Hepatic stellate cell (primary cell): Measurements from ENCODE around the gene DNM1L.
"Not testable (repeated sequence)": the region's sequence is repeated elsewhere in the genome, so short reads cannot be mapped to it uniquely, and the experiment has no call there.

Experiments used
- DNase-seq: peaks from one replicate; pipeline ENCODE4 v3.0.0; 2011; ENCODE audit warnings: low spot score

The DNM1L gene

DNA sequence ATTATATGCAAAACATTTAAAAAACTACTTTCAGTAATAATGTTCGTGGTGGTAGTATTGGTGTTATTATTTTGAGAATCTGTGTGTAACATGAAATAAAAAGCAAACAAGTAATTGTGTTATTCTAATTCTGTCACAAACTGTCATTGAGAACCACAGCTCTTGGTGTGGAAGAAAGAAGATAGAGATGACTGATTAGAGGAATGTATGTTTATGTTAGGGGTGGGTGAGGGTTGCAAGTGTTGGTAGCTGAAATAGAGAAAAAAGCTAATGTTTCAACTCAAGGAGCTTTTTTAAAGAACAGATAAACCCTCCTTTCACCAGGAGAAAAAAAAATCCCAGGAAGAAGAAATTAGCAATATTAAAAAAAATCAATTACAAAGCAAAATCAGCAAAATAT lies 18.3 kb downstream of the DNM1L start:
- DNase-seq: no peak

DNA sequence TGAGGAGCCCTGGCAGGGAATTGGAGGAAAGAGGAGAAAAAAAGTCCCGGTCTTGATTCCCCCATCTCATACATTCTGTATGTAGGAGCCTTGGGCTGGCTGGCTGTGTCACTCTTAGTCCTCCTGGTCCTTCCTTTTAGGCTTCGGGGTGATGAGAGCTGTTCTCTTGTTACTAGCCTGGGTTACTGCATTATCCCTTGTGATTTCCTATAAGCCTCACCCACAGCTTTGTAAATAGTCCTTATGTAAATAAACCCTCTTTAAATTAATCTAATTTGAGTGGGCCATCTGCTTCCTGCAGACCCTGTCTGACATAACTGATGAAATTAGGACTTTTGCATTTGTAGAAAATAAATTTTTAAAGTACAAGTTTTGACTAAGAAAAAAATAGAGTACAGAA lies 19.2 kb downstream of the DNM1L start:
- no peak for DNase-seq

DNA sequence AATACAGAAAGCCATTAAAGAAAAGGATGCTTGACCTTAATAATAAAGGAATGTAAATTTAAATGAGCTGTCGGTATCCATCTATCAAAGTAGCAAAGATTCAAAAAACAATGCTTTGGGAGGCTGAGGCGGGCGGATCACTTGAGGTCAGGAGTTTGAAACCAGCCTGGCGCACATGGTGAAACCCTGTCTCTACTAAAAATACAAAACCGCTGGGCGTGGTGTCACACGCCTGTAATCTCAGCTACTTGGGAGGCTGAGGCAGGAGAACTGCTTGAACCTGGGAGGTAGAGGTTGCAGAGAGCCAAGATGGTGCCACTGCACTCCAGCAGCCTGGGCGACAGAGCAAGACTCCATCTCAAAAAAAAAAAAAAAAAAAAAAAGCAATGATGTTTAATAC lies 20.3 kb downstream of the DNM1L start:
- DNase-seq: not testable (repeated sequence)

DNA sequence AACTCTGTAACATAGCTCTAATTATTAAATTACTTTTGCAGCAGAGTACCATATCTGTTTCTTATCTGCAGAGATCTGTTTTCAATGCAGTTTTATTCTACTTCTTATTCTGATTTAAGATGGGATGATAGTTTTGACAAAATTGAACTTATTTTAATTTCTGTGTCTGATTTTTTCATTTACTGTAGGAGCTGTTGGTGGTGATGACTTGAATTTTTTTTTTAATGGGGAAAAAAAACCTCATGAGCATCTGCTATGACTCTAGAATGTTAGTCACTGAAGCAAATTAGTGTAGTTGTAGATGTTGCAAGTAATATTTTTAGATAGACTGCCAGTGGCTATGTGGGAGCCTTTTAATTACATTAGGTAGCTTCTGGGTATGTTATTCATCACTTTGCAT lies 23.4 kb downstream of the DNM1L start:
- no peak for DNase-seq

DNA sequence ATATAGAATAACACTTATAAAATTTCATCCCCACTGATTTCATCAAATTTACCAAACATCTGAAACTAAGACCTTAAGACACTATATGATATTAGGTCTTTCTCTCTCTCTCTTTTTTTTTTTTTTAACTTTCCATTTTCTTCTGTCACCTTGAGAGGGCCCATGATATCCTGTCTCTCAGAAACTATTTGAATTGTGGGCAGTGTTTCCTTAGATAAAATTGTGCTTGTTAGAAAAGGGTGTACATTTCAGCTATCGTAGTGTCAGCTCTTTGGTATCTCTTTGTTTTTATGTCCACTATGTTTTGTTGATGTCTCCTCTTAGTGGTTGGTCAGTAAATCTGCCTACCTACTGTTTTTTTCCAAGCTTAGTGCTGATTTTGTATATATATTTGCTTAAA lies 23.8 kb downstream of the DNM1L start:
- DNase-seq: no peak

DNA sequence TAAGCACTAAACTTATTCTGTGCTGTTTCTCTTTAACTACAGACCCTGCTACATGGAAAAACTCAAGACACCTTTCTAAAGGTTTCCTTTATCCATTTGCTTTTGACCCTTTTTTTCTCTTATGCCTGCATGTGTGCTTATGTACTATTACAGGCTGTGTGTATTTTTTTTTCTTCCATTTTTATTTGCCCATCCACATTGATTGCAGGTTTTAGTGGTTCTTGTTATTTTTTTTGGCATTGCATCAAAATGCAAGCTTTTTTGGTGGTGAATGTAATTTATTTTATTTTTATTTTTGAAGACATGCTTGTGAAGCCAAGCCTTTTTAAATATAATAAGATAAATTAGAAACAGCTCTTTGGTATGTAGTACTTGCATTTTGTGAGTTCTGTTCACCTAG lies 26.7 kb downstream of the DNM1L start:
- DNase-seq: no peak

DNA sequence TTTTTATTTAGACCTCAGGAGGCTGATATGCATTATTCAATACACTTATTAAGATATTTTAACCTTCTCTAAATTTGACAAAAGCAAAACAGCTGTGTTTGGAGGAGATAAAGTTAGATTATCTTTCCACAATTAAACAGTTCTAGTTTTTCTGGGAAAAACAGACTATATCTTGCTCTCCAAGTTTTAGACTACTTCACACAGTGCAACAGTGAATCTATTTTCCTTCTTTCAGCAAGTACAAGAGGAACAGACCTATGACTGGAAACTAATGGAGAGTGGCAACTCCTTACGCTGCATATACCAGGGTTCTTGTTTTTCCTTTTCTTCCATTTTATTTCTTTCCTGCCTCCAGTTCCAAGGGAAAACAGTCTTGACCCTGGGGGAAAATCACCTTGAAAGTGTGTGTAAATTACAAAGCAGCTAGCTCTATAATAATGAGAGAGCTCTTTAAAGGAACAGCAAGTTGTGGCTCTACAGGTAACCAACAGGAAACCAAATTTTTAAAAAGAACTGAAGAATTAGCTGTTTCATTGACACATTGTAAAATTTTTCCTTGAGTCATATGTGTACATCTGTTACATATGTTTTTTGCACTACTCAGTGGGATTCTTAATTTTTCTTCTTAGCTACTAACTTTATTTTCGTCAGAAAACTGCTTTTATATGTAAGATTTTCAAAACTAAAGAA lies 27.4 kb downstream of the DNM1L start:
- no peak for DNase-seq

DNA sequence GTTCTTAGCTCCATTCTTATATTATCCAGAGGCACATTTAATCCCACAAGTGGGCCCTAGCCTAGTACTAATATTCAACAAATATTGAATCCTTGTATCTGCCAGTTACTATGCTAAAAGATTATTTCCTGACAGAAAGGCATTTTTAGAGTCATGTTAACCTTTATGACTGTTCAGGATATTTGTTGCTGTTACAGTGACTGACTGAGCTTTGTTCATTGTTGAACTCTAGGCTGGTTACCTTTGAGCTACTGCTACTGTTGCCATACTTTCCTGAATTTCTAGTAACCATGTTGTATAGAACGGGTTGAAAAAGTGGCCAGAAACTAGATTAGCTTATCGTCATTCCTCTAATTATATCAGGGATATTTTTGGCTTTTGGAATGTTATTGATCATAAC lies 29.8 kb downstream of the DNM1L start:
- DNase-seq: no peak

DNA sequence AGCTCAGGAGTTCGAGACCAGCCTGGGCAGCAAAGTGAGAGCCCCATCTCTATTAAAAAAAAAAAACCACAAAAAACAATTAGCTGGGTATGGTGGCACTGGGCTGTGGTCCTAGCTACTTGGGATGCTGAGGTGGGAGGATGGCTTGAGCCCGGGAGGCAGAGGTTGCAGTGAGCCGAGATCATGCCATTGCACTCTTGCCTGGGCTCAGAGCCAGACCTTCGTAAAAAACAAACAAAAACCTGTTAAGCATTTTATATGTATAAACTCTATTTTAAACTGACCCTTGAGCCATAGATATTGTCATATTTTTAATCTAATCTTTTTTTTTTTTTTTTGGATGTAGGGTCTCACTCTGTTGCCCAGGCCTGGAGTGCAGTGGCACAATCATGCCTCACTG lies 35.7 kb downstream of the DNM1L start:
- DNase-seq: no peak

DNA sequence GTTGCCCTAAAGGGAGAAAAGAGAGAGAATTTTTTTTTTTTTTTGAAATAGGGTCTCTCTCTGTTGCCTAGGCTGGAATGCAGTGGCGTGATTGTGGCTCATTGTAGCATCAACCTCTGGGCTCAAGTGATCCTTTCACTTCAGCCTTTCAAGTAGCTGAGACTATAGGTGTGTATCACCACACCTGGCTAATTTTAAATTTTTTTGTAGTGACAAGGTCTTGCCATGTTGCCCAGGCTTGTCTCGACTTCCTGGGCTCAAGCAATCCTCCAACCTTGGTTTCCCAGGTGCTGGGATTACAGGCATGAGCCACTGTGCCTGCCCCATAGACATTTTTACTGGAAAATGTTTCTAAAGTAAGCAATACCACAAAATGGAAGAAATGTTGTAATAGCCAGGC lies 39.8 kb downstream of the DNM1L start:
- DNase-seq: no peak

DNA sequence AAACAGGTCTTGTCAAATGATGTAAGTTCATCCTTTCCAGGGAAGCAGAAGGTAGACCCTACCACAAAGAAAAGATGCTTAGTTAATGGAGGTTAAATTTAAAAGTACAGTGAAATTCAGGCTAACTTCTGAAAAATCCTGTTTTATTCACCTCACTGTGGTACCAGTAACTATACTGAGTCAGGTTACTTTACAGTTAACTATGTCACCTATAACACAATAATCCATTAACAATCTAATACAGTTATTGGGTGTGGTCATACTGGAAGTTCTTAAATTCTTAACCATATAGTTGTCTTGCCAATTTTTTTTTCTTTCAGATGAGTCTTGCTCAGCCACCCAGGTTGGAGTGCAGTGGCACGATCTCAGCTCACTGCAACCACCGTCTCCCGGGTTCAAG lies 46.2 kb downstream of the DNM1L start:
- not testable (repeated sequence) for DNase-seq

DNA sequence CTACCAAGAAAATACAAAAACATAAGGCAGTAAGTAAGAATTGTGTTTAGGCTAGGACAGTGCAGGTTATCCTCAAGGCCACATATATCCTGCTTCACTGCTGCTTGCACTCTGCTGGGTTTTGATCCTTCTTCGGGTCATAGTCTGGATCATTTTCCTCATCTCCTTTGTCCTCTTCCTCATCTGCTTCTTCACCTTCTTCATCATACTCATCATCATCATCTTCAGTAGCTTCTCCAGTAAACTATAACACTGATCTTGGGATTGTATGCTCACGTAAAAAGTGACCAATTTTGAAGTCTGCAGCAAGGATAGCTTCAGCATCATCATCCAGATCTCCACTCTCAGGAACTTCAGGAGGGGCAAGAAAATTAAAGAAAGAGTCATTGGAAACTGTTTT lies 47.2 kb downstream of the DNM1L start:
- no peak for DNase-seq

DNA sequence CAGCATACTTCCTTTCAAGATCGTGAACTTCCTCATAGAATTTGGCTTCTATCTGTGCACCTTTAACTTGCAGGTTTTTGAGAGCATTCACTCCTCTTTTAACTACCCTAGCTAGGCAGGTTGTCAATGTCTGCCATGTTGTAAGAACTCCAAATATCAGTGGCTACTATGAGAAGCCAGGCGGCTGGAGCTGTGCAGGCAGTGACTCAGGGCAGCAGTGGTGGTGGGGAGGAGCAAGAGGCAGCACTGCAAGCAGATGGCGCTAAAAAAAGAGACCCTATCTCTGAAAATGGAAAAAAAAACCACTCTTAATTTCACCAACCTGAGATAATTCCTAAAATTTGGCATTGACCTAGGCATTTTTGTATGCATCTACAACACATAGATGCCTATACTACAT lies 48.1 kb downstream of the DNM1L start:
- DNase-seq: no peak

DNA sequence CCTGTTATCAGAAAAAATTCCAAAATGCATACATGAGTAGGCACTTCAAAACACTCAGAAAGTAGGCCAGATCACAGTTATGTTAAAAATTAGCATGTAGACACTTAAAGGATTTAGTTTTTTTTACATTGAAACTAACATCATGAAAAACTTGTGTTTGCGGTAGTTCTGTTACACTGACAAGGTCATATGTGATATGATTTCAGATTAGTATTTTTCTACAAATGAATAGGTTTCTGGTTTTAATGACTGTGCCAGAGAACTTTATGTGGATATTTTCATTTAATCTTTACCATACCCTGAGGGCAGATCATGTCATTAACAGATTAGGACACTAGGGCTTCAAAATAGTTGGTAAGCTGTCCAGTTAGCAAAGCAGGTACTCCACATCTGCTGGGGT lies 55.9 kb downstream of the DNM1L start:
- no peak for DNase-seq

DNA sequence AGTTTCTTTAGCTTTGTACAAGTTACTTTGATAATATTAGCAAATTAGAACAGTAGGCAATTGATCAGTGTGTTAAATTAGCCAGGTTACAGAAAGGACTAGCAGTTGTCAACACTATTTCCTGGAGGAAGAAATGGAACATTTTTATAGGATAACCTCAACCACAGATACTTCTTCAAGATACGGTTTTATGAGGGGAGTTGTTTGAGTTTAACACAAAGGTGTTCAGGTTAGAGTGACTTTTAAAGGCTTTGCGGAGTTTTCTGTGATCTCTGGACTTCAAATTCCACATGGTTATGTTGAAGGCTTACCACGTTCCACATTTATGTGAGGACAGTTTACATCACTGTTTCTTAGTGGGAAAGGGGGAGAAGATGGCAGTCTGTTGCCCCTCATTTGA lies 57.3 kb downstream of the DNM1L start:
- no peak for DNase-seq

DNA sequence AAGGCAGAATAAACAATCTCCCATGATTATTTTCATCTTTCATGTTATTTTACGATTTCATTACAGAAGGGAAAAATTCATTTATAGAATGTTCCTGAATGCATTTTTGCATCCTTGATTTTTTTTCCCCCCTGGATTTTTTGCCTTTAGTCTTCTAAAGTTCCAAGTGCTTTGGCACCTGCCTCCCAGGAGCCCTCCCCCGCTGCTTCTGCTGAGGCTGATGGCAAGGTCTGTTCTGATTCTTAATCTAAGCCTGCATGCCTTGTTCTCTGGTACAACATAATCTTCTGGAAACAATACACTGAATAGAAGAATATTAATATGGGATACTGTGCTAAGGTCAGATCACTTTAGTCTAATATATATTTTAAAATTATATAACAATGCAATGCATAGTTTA lies 58.6 kb downstream of the DNM1L start:
- no peak for DNase-seq

DNA sequence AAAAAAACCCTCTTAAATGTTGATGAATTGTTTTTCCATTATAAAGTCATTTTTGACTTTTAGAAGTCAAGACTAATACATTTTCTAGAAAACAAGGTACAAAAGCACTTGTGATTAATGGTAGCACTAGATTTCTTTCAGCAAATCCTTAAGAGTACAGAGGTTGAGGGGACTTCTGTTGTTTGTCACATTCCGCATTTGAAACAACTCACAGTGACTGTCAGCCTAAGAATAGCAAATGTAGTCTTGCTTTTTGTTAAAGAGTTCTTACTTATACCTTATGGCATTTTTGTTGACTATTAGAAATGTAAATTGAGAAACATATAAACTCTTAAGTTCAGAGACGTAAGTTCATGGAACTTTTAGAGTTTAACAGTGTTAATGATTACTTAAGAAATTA lies 60.2 kb downstream of the DNM1L start:
- no peak for DNase-seq

DNA sequence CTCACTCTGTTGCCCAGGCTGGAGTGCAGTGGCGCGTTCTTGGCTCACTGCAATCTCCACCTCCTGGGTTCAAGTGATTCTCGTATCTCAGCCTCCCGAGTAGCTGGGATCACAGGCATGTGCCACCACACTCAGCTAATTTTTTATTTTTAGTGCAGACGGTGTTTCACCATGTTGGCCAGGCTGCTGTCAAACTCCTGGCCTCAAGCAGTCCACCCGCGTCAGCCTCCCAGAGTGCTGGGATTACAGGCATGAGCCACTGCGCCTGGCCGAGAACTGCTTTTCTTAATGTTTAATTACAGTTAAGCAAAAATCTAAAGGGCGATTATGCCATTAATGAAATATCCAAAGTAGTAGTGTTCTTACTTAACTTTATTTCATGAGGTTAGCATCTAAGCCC lies 63.0 kb downstream of the DNM1L start:
- no peak for DNase-seq

DNA sequence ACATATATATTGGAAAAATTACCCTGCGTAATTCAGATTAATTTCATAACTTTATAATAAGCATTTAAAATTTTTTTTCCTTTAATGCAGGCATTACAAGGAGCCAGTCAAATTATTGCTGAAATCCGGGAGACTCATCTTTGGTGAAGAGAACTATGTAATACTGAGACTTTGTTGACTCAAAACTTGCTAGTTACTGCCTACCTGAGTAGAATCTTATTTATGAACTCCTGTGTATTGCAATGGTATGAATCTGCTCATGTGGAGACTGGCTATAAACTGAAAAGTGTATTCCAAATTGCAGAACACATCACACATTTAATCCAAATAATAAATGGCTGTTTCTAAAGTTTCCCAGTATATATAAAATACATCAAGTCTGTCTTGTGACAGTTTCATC lies 64.2 kb downstream of the DNM1L start:
- no peak for DNase-seq

DNA sequence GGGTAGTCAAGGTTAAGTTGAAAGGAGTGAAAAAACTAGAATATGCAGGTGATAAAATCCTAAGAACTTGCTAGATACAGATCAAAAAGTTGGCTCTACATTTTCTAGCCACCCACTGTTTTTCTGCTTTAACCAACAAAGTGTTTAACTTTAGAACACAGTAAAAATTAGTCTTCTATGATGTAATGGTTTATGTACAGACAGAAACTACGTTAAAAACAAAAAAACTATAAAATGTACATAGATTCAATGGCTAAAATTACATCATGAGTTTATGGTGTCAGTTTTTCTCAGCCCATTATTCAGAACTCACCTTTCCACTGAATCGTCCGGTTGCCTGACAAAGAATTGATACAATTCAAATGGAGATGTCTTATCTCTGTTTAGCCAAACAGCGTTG lies 74.5 kb downstream of the DNM1L start:
- no peak for DNase-seq

DNA sequence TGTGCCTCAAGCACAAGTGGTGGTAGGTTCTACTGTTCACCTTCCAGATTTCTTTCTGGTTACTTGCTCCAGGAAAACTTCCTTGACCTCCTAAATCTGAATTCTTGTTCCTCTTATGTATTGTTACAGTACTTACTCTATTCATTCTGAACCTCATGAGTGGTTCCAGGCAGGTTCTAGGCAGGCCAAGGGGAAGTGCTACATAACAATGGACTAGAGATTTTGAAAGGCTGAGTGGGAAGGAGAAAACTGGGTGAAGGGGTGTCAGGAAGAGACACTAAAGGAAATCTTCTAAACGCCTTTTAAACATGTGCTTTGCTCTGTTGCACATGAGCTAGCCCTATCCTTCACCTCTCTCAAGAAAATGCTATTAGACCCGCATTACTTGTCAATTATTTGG lies 75.0 kb downstream of the DNM1L start:
- DNase-seq: no peak

DNA sequence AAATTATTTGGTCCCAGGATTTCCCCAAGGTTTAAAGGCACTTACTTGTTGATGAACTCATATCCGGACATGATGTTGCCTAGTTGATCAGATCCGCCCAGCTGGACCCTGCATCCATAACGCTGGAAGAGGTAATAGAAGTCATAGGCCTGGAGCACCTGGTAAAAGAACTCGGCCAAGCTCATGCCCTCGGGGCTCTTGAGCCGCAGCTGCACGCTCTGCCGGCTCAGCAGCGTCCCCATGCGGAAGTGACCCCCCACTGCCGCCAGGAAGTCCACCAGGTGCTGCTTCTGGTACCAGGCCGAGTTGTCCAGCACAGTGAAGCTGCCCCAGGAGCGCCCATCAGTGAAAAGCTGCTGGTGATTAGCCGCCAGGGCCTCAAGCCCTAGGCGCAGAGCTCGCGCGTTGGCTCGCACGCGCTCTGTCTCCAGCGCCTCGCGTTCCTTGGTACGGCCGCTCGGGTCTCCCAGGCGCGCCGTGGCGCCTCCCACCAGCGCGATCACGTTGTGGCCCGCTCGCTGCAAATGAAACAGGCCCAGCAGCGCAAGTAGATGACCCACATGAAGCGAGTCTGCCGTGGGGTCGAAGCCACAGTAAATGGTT lies 76.1 kb downstream of the DNM1L start:
- DNase-seq: peak; percentile 35

DNA sequence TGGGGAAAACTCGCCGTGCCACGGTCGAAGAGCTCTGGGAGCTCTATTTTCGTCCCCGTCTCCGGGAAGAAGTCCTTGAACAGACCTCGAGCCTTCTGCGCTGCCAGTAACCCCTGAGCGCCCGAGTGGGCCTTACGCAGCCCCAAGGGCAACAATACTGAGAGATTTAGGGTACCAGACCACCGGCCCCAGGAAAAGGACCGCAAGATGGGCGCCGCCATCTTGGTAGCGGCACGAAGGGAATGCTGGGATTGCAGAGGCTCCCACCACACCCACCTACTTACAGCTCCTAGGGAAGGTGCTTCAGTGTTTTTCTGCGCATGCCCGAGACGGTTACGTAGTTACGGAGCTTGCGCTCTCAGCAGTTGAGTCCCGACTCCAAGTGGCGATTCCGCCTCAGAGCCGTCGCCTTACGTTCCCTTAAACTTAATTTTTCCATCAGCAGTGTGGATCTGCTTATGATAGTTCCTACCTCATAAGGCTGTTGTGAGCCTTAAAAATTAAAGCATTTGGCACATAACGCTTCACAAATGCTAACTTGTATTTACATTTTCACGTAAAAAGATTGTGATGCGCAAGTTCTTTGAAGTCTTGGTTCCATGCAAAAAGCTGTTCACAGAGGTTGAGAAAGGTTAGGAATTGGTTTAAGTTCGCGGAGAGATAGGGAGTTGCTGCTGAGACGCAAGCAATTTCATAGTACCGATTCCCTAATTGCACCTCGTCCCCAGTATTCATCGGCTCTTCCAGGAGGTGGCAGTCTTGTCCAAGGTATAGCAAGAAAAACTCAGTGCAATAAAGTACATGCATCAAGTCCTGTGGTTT lies 76.8 kb downstream of the DNM1L start, which contains the start of gene YARS2:
YARS2 (minus strand) TSS at position 244 of the 822 bp plus-strand sequence; CDS start at position 221, 23 bp downstream.
- DNase-seq: peak; percentile 87
